ENCODE data around the gene NCOA1.

DNA sequence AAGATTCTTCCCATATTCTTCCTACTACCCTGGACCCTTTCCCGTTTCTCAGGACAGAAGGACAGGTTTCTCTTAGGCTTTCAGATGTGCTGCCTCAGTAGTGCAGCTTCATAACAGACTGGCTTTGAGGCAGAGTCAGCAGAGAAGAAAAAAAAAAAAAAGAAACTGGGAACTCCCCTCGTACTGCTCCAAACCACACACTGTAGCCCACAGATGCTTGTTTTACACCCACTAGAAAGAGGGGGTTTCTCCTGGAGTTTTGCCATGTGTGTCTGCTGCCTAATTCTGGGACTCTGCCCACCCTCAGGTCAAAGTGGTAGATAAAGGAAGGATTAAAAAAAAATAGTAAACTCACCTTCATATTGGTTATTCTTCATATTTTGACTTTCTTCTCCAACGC lies 95.9 kb downstream of the NCOA1 start:
- no peak for TF ChIP-seq CTCF (optimal IDR thresholded peaks at IDR 0.05 in 1 of 3, IDR thresholded peaks at IDR 0.05 in 1 of 3, conservative IDR thresholded peaks at IDR 0.05 in 1 of 3; ENCODE audit: extremely low read depth in 1 of 3, insufficient read depth in 2 of 3, low read length in 3 of 3)
- no peak for TF ChIP-seq EZH2 (IDR thresholded peaks at IDR 0.05; ENCODE audit: low read length)

Measured in keratinocyte (primary cell).